DLD1 (cell line): ENCODE results near the gene BORCS8.
"Not testable (repeated sequence)": the region's sequence is repeated elsewhere in the genome, so short reads cannot be mapped to it uniquely, and the experiment has no call there.

ENCODE experiments used
- in situ Hi-C: cut with HindIII; loops from 2 replicates; pipeline ENCODE4 v1.10.0; 2017; ENCODE audit warnings: low sequenced_read_pairs

BORCS8 gene

GRCh38 chr19:19152668-19153384 lies 39.1 kb downstream of the BORCS8 start:
- in situ Hi-C loops, result no loop called here

- in situ Hi-C loops, result no loop called here
These were observed 40.5 kb downstream of the BORCS8 start for GRCh38 chr19:19151418-19151817.

- in situ Hi-C loops, result no loop called here
These were observed 42.5 kb downstream of the BORCS8 start for GRCh38 chr19:19149435-19149834.

- in situ Hi-C loops, result not testable (repeated sequence)
These were observed 43.4 kb downstream of the BORCS8 start for GRCh38 chr19:19148504-19148903.

- in situ Hi-C loops, result no loop called here
These were observed 44.6 kb downstream of the BORCS8 start for GRCh38 chr19:19147344-19147743.

GRCh38 chr19:19146865-19147264 lies 45.1 kb downstream of the BORCS8 start:
- in situ Hi-C loops, result no loop called here

GRCh38 chr19:19145684-19146608 lies 46.0 kb downstream of the BORCS8 start:
- in situ Hi-C loops, result no loop called here

- in situ Hi-C loops, result no loop called here
These were observed 46.7 kb downstream of the BORCS8 start for GRCh38 chr19:19145281-19145680.

GRCh38 chr19:19142347-19142746 lies 49.6 kb downstream of the BORCS8 start:
- in situ Hi-C loops, result no loop called here

GRCh38 chr19:19140476-19140875 lies 51.5 kb downstream of the BORCS8 start:
- in situ Hi-C loops, result no loop called here

- in situ Hi-C loops, result no loop called here
These were observed 52.1 kb downstream of the BORCS8 start for GRCh38 chr19:19139876-19140229.

- in situ Hi-C loops, result no loop called here
These were observed 53.6 kb downstream of the BORCS8 start, which contains the start of gene TMEM161A for GRCh38 chr19:19138109-19138981. Gene TMEM161A (minus strand): TSS chr19:19138478. CDS start chr19:19138428, 50 bp downstream.

GRCh38 chr19:19137556-19138108 lies 54.3 kb downstream of the BORCS8 start:
- in situ Hi-C loops, result no loop called here

GRCh38 chr19:19135713-19136112 lies 56.2 kb downstream of the BORCS8 start:
- in situ Hi-C loops, result not testable (repeated sequence)

GRCh38 chr19:19134687-19135158 lies 57.2 kb downstream of the BORCS8 start:
- in situ Hi-C loops, result no loop called here

GRCh38 chr19:19133985-19134384 lies 58.0 kb downstream of the BORCS8 start:
- in situ Hi-C loops, result no loop called here

- in situ Hi-C loops, result no loop called here
These were observed 59.0 kb downstream of the BORCS8 start for GRCh38 chr19:19132912-19133311.

GRCh38 chr19:19131989-19132388 lies 60.0 kb downstream of the BORCS8 start:
- in situ Hi-C loops, result no loop called here
